IMR-90 (cell line): Measurements from ENCODE around the gene FRAS1. TPM values are rescaled to one million over a fixed set of nuclear protein-coding genes. Genes with fewer than 3 reads are reported as not detected.

Experiments used
- ATAC-seq: fragments of 200-7000 bp; cut with Tn5 transposase; 2 replicates; pipeline ENCODE4 v1.9.1; 2020; ENCODE audit warnings: low read depth, mild to moderate bottlenecking, moderate library complexity
- BruUV-seq: library from RNA; stranded (reverse); fragments of 400-500 nt; replicated peaks from 2 replicates; lab custom pipeline; 2021; lab: Mats Ljungman, UMichigan
- CTCF ChIA-PET: fragments of 300-600 bp; formaldehyde crosslinking; extraction: SDS; loops from one replicate; lab custom pipeline; 2021; ENCODE audit warnings: antibody characterized with exemption; lab: Yijun Ruan, JAX
- POLR2A ChIA-PET: fragments of 300-600 bp; sonication (Branson Sonifier 250); formaldehyde crosslinking; loops from one replicate; lab custom pipeline; 2022; ENCODE audit warnings: antibody characterized with exemption; ENCODE audit not compliant: unreplicated experiment; lab: Charles Lee
- DNase-seq: peaks from one replicate; pipeline ENCODE4 v3.0.0; 2013
- H2AFZ ChIP-seq: replicated peaks from 2 replicates; pipeline ENCODE3; 2013; ENCODE audit warnings: low read length, mild to moderate bottlenecking; ENCODE audit not compliant: poor library complexity
- H2AK5ac ChIP-seq: 2 replicates; pipeline ENCODE4 v1.6.1; 2013; ENCODE audit warnings: low read depth, low read length, inconsistent platforms
- H2AK9ac ChIP-seq: replicated peaks from 2 replicates; pipeline ENCODE3; 2013; ENCODE audit warnings: mild to moderate bottlenecking, low read depth, low read length, moderate library complexity; ENCODE audit not compliant: poor library complexity
- H2BK120ac ChIP-seq: 2 replicates; pipeline ENCODE4 v1.6.1; 2013; ENCODE audit warnings: low read depth, low read length, inconsistent platforms
- H2BK15ac ChIP-seq: 3 replicates; pipeline ENCODE4 v1.6.1; 2013; ENCODE audit warnings: low read depth, low read length, inconsistent platforms
- H2BK20ac ChIP-seq: 2 replicates; pipeline ENCODE4 v1.6.1; 2013; ENCODE audit warnings: low read depth, mild to moderate bottlenecking, inconsistent platforms, low read length, moderate library complexity
- H2BK5ac ChIP-seq: 2 replicates; pipeline ENCODE4 v1.6.1; 2013; ENCODE audit warnings: mild to moderate bottlenecking, low read depth, low read length, inconsistent platforms; ENCODE audit not compliant: poor library complexity, severe bottlenecking
- H3K14ac ChIP-seq: replicated peaks from 2 replicates; pipeline ENCODE4 v1.6.1; 2013; ENCODE audit warnings: low read depth, low read length, inconsistent platforms
- H3K18ac ChIP-seq: 2 replicates; pipeline ENCODE4 v1.6.1; 2013; ENCODE audit warnings: low read depth, low read length, control low read depth
- H3K23ac ChIP-seq: 2 replicates; pipeline ENCODE4 v1.6.1; 2013; ENCODE audit warnings: low read depth, low read length, inconsistent platforms
- H3K27ac ChIP-seq: 2 replicates; pipeline ENCODE4 v1.5.1; 2013; ENCODE audit warnings: mild to moderate bottlenecking, control low read depth, low read length; ENCODE audit not compliant: insufficient read depth
- H3K27me3 ChIP-seq: 2 replicates; pipeline ENCODE4 v1.6.1; 2013; ENCODE audit warnings: low read length; ENCODE audit not compliant: control insufficient read depth, insufficient read depth
- H3K36me3 ChIP-seq: 2 replicates; pipeline ENCODE4 v1.6.1; 2013; ENCODE audit warnings: low read length, mixed read lengths; ENCODE audit not compliant: control insufficient read depth, insufficient read depth
- H3K4ac ChIP-seq: 2 replicates; pipeline ENCODE4 v1.6.1; 2013; ENCODE audit warnings: low read depth, low read length, inconsistent platforms
- H3K4me1 ChIP-seq: 2 replicates; pipeline ENCODE4 v1.6.1; 2013; ENCODE audit warnings: low read length, mixed read lengths; ENCODE audit not compliant: control insufficient read depth, insufficient read depth
- H3K4me2 ChIP-seq: 2 replicates; pipeline ENCODE4 v1.6.1; 2013; ENCODE audit warnings: low read depth, mild to moderate bottlenecking, control low read depth, low read length, moderate library complexity
- H3K4me3 ChIP-seq: 2 replicates; pipeline ENCODE4 v1.5.1; 2013; ENCODE audit warnings: low read depth, mild to moderate bottlenecking, control low read depth, low read length, moderate library complexity; ENCODE audit not compliant: insufficient read depth
- H3K56ac ChIP-seq: 2 replicates; pipeline ENCODE4 v1.6.1; 2013; ENCODE audit warnings: low read length, inconsistent platforms; ENCODE audit not compliant: insufficient read depth; ENCODE audit errors: extremely low read depth
- H3K79me1 ChIP-seq, 2 experiments: 2 replicates each; pipeline ENCODE4 v1.6.1; 2013; ENCODE audit warnings: low read length in 2 of 2, inconsistent platforms in 1 of 2, low read depth in 1 of 2
- H3K9ac ChIP-seq: 2 replicates; pipeline ENCODE4 v1.6.1; 2013; ENCODE audit warnings: low read depth, low read length, control low read depth
- H3K9me1 ChIP-seq: 2 replicates; pipeline ENCODE4 v1.6.1; 2013; ENCODE audit warnings: low read length, inconsistent platforms; ENCODE audit not compliant: insufficient read depth
- H3K9me3 ChIP-seq: 2 replicates; pipeline ENCODE4 v1.6.1; 2013; ENCODE audit warnings: low read length; ENCODE audit not compliant: control insufficient read depth, insufficient read depth
- H4K20me1 ChIP-seq: 2 replicates; pipeline ENCODE4 v1.6.1; 2013; ENCODE audit warnings: low read length, inconsistent platforms; ENCODE audit not compliant: insufficient read depth
- H4K5ac ChIP-seq: 2 replicates; pipeline ENCODE4 v1.6.1; 2013; ENCODE audit warnings: mild to moderate bottlenecking, low read depth, low read length, control low read depth
- H4K8ac ChIP-seq, 2 experiments: 2 replicates each; pipeline ENCODE4 v1.6.1; 2013; ENCODE audit warnings: low read depth in 2 of 2, low read length in 2 of 2, control low read depth in 1 of 2, inconsistent platforms in 1 of 2
- H4K91ac ChIP-seq: 2 replicates; pipeline ENCODE4 v1.6.1; 2013; ENCODE audit warnings: low read depth, low read length, inconsistent platforms; ENCODE audit not compliant: insufficient read depth
- BHLHE40 ChIP-seq: fragments of 150-350 bp; IDR thresholded peaks from 2 replicates; pipeline ENCODE4 v1.6.1; 2016; ENCODE audit warnings: mild to moderate bottlenecking, low read depth, low read length
- CEBPB ChIP-seq: IDR thresholded peaks from 2 replicates; pipeline ENCODE4 v1.6.1; 2012; ENCODE audit warnings: low read depth, low read length, improper control_type of control experiment
- CHD1 ChIP-seq: IDR thresholded peaks from 2 replicates; pipeline ENCODE4 v1.6.1; 2012; ENCODE audit warnings: low read depth, low read length, improper control_type of control experiment
- FOS ChIP-seq: fragments of 150-350 bp; IDR thresholded peaks from 2 replicates; pipeline ENCODE4 v1.6.1; 2016; ENCODE audit warnings: low read depth, low read length
- MAFK ChIP-seq: IDR thresholded peaks from 2 replicates; pipeline ENCODE4 v1.6.1; 2012; ENCODE audit warnings: low read depth, low read length, improper control_type of control experiment
- MAZ ChIP-seq: IDR thresholded peaks from 2 replicates; pipeline ENCODE4 v1.6.1; 2012; ENCODE audit warnings: low read depth, mild to moderate bottlenecking, low read length, improper control_type of control experiment, moderate library complexity, borderline replicate concordance
- MXI1 ChIP-seq: IDR thresholded peaks from 2 replicates; pipeline ENCODE4 v1.6.1; 2012; ENCODE audit warnings: low read depth, mild to moderate bottlenecking, low read length, moderate library complexity, borderline replicate concordance
- NFE2L2 ChIP-seq: fragments of 150-350 bp; IDR thresholded peaks from 2 replicates; pipeline ENCODE4 v1.6.1; 2016; ENCODE audit warnings: low read depth, mild to moderate bottlenecking, low read length
- POLR2A ChIP-seq: IDR thresholded peaks from 2 replicates; pipeline ENCODE4 v1.6.1; 2012; ENCODE audit warnings: mild to moderate bottlenecking, low read depth, low read length
- RAD21 ChIP-seq: IDR thresholded peaks from 2 replicates; pipeline ENCODE4 v1.6.1; 2012; ENCODE audit warnings: low read length, improper control_type of control experiment
- RCOR1 ChIP-seq: IDR thresholded peaks from 2 replicates; pipeline ENCODE4 v1.6.1; 2012; ENCODE audit warnings: mild to moderate bottlenecking, low read length, improper control_type of control experiment; ENCODE audit not compliant: insufficient replicate concordance
- RFX5 ChIP-seq: IDR thresholded peaks from 2 replicates; pipeline ENCODE4 v1.8.0; 2012; ENCODE audit warnings: low read depth, mild to moderate bottlenecking, low read length, moderate library complexity
- SMC3 ChIP-seq: fragments of 150-350 bp; IDR thresholded peaks from 2 replicates; pipeline ENCODE4 v1.6.1; 2016; ENCODE audit warnings: low read depth, mild to moderate bottlenecking, antibody characterized with exemption, low read length, moderate library complexity
- WGBS, 2 experiments: methylation state at CpG; one replicate each; pipeline versions ENCODE4 v1.1.5 to v1.1.7; 2013; ENCODE audit warnings: missing lambda C conversion rate in 2 of 2; ENCODE audit not compliant: insufficient read length in 1 of 2; ENCODE audit errors: extremely low coverage in 2 of 2; 5-methylcytosine and 5-hydroxymethylcytosine counted together
- dilution Hi-C: fragments of 300-500 bp; cut with HindIII; formaldehyde crosslinking; loops from one replicate; pipeline ENCODE4 v1.14.3; 2018; ENCODE audit warnings: low sequenced_read_pairs; ENCODE audit not compliant: unreplicated experiment
- in situ Hi-C: fragments of 300-500 bp; cut with MboI; formaldehyde crosslinking; loops from 3 replicates; pipeline ENCODE4 v1.14.3; 2019; ENCODE audit warnings: low sequenced_read_pairs, inconsistent platforms, mixed read lengths
- intact Hi-C: fragments of 100-400 bp; cut with micrococcal nuclease; formaldehyde crosslinking; loops from 2 replicates; pipeline ENCODE4 v1.10.0; 2022
- polyA plus RNA-seq, 3 experiments: library from polyadenylated mRNA; depleted of rRNA; stranded (reverse); fragments of >200 nt; gene quantifications; 2 replicates each; pipeline ENCODE4 v1.2.3, GENCODE V29; 2012; ENCODE audit warnings: low replicate concordance in 1 of 3
- total RNA-seq: library from RNA; depleted of rRNA; stranded (reverse); fragments of >200 nt; gene quantifications from 2 replicates; pipeline ENCODE4 v1.2.3, GENCODE V29; 2012
- TF ChIP-seq, protein P1 (sequence below): fragments of 150-350 bp; IDR thresholded peaks from 2 replicates; pipeline ENCODE4 v1.6.1; 2017; ENCODE audit warnings: mild to moderate bottlenecking, antibody characterized with exemption, low read length, low read depth
- TF ChIP-seq, protein P2 (sequence below): conservative IDR thresholded peaks from 2 replicates; pipeline ENCODE4 v1.5.1; 2012; ENCODE audit warnings: mild to moderate bottlenecking, low read depth, low read length, improper control_type of control experiment
- TF ChIP-seq, protein P3 (sequence below): fragments of 150-350 bp; IDR thresholded peaks from 2 replicates; pipeline ENCODE4 v1.6.1; 2016; ENCODE audit warnings: low read depth, mild to moderate bottlenecking, low read length, moderate library complexity, borderline replicate concordance

FRAS1 gene
- total and polyA plus RNA-seq, 2 of the 4 experiments (the other 2 are of a cell fraction): under 0.01 to 0.03 TPM

DNA sequence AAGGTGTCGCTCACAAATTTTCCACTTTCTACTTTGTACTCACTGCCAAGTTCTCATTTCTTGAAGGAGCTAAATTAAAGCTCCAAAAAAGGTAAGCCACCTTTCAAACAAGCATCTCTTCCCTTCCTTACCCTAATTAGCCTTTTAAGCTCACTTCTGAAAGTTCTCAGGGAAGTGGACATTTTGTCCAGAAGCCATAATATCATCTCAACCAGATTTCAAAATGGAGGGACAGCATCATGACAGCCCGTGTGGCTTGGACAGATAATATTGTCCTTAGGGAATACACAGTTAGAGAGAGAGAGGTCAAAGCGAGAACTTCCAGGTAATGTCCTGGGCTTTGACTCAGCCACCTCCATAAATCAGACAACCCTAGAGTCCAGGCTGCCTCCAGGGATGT is 400.6 kb downstream of the FRAS1 start:
- no peak overlapping the region for H2AK5ac ChIP-seq
- no peak overlapping the region for H4K91ac ChIP-seq

More for the DNA sequence above, 400.6 kb downstream of the FRAS1 start:
- DNase-seq (no peak), ATAC-seq (no peak)
- no peak overlapping the region for H4K8ac ChIP-seq
- in situ Hi-C loops (no loop called here), intact Hi-C loops (no loop called here), dilution Hi-C loops (no loop called here)
- no peak overlapping the region for H3K56ac ChIP-seq
- H2BK20ac ChIP-seq: no peak overlapping the region
- H3K36me3 ChIP-seq: no peaks in the 10 kb centered on the region
- no peak overlapping the region for H3K23ac ChIP-seq
- H3K9me1 ChIP-seq: no peaks in the 10 kb centered on the region
- no peaks in the 10 kb centered on the region for H3K79me1 ChIP-seq
- H2BK5ac ChIP-seq: no peak overlapping the region
- H2BK15ac ChIP-seq: no peak overlapping the region
- ChIA-PET CTCF (no interaction called here), POLR2A (no interaction called here)
- H3K4me1 ChIP-seq: no peaks in the 10 kb centered on the region
- H3K9me3 ChIP-seq: no peaks in the 10 kb centered on the region
- BruUV-seq: no TSS peak
- TF ChIP-seq, protein P1, sequence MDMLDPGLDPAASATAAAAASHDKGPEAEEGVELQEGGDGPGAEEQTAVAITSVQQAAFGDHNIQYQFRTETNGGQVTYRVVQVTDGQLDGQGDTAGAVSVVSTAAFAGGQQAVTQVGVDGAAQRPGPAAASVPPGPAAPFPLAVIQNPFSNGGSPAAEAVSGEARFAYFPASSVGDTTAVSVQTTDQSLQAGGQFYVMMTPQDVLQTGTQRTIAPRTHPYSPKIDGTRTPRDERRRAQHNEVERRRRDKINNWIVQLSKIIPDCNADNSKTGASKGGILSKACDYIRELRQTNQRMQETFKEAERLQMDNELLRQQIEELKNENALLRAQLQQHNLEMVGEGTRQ: no peak
- no peak for TF ChIP-seq MAZ
- TF ChIP-seq, protein P2, sequence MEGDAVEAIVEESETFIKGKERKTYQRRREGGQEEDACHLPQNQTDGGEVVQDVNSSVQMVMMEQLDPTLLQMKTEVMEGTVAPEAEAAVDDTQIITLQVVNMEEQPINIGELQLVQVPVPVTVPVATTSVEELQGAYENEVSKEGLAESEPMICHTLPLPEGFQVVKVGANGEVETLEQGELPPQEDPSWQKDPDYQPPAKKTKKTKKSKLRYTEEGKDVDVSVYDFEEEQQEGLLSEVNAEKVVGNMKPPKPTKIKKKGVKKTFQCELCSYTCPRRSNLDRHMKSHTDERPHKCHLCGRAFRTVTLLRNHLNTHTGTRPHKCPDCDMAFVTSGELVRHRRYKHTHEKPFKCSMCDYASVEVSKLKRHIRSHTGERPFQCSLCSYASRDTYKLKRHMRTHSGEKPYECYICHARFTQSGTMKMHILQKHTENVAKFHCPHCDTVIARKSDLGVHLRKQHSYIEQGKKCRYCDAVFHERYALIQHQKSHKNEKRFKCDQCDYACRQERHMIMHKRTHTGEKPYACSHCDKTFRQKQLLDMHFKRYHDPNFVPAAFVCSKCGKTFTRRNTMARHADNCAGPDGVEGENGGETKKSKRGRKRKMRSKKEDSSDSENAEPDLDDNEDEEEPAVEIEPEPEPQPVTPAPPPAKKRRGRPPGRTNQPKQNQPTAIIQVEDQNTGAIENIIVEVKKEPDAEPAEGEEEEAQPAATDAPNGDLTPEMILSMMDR: no peak
- TF ChIP-seq RFX5: no peak
- TF ChIP-seq CHD1: no peak
- no peak for TF ChIP-seq MAFK
- no peak for TF ChIP-seq MXI1
- no peak for TF ChIP-seq BHLHE40
- TF ChIP-seq RAD21: no peak
- no peak for TF ChIP-seq POLR2A
- no peak for TF ChIP-seq RCOR1
- no peak for TF ChIP-seq CEBPB
- no peak for TF ChIP-seq FOS
- TF ChIP-seq, protein P3, sequence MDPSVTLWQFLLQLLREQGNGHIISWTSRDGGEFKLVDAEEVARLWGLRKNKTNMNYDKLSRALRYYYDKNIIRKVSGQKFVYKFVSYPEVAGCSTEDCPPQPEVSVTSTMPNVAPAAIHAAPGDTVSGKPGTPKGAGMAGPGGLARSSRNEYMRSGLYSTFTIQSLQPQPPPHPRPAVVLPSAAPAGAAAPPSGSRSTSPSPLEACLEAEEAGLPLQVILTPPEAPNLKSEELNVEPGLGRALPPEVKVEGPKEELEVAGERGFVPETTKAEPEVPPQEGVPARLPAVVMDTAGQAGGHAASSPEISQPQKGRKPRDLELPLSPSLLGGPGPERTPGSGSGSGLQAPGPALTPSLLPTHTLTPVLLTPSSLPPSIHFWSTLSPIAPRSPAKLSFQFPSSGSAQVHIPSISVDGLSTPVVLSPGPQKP: no peak
- TF ChIP-seq NFE2L2: no peak
- no peak for TF ChIP-seq SMC3
- H3K27ac ChIP-seq: no peak overlapping the region
- H2AK9ac ChIP-seq: no peak overlapping the region
- no peak overlapping the region for H3K4ac ChIP-seq
- H3K4me3 ChIP-seq: no peak overlapping the region
- H2AFZ ChIP-seq: no peak overlapping the region
- WGBS, 2 experiments: no CpG with 5 or more reads among the region's 3 CpGs
- H4K20me1 ChIP-seq: no peaks in the 10 kb centered on the region
- H2BK120ac ChIP-seq: no peak overlapping the region
- no peak overlapping the region for H3K18ac ChIP-seq
- no peak overlapping the region for H3K4me2 ChIP-seq
- H3K14ac ChIP-seq: no peak overlapping the region
- H3K9ac ChIP-seq: no peak overlapping the region
- no peak overlapping the region for H4K5ac ChIP-seq
- H3K27me3 ChIP-seq: peaks cover 10% of the 10 kb centered on the region
